NCI-H1105 (cell line): ENCODE results near the gene NTSR1.

Source experiments
- DNase-seq: peaks from one replicate; lab custom pipeline; 2025; lab: John Stamatoyannopoulos, UW

The NTSR1 gene

DNA sequence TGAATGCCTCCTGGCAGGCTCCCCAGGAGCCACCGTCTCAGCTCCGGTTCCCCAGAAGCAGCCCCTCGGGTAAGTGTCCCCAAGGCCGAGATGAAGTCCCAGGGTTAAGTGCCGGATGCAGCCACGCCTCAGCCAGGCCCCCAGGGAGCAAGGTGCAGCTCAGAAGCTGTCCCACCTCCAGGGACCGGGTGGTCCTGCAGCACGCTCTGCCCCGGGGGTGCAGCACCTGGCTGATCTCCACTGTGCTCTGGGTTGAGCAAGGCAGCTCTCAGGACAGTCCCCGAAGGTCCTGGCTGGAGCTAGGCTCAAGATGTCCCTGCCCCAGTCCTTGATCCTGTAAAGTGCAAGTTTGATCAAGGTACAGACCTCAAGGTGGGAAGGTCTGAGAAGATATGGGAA is 15.1 kb upstream of the NTSR1 start:
- DNase-seq = no peak

DNA sequence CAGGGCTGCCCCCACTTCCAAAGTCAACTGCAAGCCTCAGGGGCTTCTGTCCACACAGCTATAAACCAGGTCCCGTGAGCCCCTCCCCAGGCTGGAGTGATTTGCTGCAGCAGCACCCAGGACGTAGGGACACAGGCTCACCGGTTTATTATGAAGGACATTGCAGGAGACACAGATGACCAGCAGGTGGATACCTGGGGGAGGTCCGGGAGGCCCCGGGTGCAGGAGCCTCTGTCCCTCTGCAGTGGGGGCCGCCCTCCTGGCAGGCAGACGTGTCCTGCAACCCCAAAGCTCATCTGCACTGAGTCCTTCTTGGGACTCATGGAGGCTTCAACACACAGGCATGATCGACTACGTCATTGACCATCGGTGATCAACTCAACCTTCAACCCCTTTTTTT is 14.5 kb upstream of the NTSR1 start:
- DNase-seq = no peak

- DNase-seq = peak; percentile 56
These were observed 13.8 kb upstream of the NTSR1 start for GRCh38 chr20:62694868-62695267.

DNA sequence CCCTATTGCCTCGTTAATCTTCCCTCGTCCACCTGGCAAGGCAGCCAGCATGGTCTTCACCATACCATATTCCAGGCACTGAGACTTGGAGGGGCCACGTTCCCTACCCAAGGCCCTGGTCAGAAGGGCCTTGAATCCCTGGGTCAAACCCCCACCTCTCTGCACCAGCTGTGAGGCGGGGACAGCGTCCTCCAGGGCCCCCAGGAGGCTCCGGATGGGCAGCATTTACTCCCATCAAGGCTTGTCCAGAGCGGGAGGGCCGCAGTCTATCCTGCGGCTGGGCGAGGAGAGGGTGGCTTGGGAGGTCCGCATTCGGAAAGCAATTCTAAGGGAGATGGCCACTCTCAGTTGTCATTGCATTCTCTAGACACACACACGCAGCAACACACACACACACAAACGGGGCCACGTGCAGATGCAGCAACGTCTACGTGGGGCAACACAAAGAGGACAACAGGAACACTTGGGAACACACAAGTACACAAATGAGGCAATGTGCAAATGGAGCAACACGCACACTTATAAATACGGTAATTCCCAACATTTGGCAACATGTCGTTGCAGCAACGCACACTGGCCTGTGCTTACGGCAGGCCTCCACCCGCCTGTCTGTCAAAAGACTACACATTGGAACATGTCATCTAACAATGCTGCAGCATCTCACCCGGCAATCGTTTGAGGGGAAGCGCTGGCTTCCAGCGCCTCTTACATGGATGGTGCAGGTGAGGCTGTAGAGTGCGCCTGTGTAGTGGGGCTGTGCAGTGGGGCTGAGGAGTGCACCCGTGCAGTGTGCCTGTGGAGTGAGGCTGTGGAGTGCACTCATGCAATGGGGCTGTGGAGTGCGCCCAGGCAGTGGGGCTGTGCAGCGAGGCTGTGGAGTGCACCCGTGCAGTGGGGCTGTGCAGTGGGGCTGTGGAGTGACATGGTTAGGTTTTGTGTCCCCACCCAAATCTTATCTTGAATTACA is 12.9 kb upstream of the NTSR1 start:
- no peak for DNase-seq

DNA sequence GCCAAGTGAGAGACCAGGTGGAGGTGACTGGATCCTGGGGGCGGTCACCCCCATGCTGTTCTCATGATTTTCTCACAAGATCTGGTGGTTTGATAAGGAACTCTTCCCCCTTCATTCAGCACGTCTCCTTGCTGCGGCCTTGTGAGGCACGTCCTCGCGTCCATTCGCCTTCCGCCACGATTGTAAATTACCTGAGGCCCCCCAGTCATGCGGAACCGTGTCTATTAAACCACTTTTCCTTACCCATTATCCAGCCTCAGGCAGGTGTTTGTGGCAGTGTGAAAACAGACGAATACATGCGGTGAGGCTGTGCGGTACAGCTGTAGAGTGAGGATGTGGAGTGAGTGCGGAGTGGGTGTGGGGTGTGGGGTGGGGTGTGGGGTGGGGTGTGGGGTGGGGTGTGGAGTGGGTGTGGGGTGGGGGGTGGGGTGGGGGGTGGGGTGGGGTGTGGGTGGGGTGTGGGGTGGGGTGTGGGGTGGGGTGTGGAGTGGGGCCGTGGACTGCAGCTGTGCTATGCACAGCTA is 12.1 kb upstream of the NTSR1 start:
- DNase-seq = no peak

- no peak for DNase-seq
These were observed 11.6 kb upstream of the NTSR1 start for GRCh38 chr20:62696989-62697388.

GRCh38 chr20:62697468-62697912 is 11.1 kb upstream of the NTSR1 start:
- DNase-seq = no peak

DNA sequence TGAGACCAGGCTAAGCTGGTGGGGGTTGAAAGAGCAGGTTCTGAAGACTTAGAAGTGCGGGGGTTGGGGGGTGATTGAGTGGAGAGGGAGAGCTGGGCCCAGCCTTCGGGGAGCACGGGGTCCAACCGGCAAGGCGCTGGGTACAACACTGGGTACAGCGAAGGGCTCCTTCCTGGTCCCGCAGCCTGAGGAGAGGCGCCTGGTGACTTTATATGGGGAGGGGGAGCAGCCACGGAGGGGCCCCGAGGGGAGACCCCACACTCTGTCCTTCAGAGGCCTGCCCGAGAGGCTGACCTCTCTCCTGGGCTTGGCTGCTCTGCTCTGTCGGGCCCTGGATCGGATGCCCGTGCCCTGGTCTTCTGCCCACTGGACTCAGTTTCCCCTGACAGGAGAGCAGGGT is 10.4 kb upstream of the NTSR1 start:
- no peak for DNase-seq

GRCh38 chr20:62699296-62699695 is 9.3 kb upstream of the NTSR1 start:
- no peak for DNase-seq

DNA sequence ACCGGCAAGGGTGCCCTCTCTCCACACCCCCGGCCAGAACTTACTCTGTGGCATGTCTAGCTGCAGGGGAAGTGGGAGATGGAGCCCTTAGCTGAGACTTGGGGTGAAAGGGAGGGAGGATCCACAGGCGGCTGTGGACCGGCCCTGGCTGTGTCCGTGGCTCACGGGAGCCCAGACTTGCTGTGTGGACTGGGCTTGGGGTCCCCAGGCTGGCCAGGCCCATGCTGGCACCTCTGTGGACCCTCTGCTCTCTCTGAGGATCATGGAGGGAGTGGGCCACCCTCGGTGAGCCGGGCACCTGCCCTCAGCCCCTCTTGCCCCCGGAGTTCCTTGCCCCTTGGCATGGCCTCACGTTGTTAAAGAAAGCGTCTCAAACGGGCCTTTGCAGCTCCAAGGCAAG is 8.9 kb upstream of the NTSR1 start:
- DNase-seq = no peak

DNA sequence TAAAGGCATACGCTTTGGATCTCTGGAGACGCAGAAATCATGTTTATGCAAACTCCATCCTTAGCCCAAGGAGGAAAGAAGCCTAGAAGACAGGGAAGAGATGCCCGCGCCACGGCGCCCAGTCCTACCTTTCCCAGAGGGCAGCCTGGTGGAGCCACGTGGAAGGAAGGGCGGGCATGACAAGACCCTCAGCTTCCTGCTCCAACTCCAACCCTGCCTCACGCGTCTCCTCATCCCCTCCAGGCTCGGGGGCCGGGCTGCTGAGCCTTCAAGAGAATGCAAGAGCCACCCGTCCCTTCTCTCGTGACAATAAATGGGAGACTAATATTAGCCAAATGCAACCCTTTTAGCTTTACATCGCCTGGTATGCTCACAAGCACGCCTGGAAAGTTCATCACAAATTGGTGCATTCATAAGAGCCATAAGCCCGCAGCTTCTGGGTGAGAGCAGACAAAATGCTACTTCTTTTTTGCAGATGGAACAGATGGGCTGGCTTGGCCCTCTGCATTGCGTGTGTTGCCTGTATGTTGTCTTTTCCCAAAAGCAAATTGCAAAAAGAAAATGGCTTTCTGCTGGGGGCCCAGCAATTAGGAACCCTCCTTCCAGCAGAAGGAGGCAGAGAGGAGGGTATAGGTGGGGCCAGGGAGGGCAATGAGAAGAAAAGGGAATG is 8.2 kb upstream of the NTSR1 start:
- DNase-seq = no peak

DNA sequence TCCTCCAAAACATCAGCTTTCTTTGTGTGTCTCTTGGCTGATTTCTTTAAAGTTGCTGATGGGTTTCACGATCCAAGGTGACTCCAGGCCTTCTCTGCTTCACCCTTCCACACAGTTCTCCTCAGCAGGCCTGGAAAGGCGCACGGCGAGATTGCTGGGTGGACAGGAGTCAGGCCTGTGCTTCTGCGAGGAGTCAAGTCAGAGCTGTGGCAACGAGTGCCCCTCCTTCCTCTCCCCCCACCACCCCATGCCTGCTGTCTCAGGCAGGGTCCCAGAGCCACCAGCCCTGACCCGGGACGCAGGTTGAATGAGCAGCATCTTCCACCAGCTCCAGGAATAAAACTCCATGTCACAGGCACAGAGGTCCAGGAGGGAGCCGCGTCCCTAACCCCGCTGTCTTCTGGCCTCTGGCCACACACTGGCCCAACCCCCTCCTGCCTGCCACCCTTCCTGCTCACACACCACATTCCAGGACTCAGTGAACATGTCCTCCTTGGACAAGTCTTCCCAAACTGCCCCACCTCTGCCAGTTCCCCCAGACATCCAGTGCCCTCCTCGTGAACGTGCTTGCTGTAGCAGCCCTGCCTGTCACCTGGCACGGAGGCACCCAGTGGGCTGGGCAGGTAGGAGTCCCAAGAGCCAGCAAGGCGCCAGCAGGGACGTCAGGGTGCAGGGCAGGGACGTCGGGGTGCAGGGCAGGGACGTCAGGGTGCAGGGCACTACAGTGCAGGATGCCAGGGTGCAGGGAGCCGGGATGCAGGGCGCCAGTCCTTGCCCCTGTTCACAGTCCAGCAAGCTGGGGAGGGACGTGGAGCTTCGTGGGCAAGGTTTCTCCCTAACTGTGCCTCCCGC is 7.2 kb upstream of the NTSR1 start:
- DNase-seq = no peak

DNA sequence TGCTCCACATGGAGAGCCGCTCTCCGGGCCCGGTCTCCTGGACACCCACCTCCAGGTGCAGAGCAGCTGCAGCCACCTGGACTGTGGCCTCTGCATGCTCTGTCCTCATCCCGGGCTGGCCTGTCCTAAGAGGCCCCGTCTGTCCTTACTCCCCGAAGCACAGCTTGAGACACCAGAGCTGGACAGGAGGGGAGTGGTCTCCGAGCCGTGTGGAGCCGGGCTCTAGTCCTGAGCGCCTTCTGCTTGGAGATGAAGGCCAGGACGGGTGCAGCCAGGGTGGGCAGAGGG is 6.7 kb upstream of the NTSR1 start:
- DNase-seq = no peak

- no peak for DNase-seq
These were observed 5.5 kb upstream of the NTSR1 start for GRCh38 chr20:62702895-62703852.

DNA sequence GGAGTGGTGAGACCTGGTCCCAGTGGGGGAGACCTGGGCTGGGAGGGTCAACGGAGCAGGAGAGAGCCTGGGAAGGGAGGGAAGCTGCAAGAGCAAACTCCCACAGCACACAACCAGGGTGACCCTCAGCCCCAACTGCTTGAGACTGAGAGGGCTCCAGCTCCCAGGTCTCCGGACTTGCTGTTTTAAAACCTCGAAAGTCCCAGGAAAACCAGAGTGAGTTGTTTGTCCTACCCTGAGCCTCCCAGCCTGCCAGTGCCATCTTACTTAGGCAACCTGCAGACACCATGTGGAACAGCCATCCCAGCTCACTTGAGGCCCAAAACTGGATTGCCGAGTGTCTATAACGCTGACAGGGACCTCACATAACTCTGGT is 4.8 kb upstream of the NTSR1 start:
- DNase-seq = no peak

DNA sequence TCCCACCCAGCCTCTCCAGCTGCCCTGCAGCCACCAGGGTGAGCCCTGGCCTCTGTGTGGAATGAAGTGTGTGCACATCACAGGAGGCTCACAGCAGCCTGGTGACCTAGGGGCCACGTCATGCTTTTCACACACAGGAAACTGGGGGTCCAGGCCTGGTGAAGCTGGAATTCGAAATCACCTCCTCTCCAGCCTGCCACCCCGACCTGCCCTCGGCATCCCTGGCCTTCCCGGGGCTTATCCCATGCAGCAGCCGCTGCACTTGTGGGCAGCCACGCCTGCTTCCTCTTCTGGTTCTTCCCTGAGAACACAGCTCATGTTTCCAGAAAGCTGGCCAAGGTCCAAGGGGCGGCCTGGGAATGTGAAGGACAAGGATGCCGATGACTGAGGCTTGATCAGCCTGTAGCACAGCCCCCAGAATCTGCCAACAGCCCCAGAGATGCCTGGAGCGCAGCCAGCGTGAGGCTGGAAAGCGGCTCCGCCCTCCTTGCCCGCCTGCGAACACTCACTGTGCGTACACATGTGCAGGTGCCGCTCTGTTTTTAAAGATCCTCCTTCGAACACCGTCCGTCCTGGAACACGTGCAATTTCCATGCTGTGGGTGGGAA is 4.2 kb upstream of the NTSR1 start:
- peak; percentile 99 for DNase-seq

GRCh38 chr20:62705627-62706026 is 3.0 kb upstream of the NTSR1 start:
- DNase-seq = no peak

- no peak for DNase-seq
These were observed 2.3 kb upstream of the NTSR1 start for GRCh38 chr20:62706344-62706743.

- no peak for DNase-seq
These were observed 1.8 kb upstream of the NTSR1 start for GRCh38 chr20:62706857-62707256.

DNA sequence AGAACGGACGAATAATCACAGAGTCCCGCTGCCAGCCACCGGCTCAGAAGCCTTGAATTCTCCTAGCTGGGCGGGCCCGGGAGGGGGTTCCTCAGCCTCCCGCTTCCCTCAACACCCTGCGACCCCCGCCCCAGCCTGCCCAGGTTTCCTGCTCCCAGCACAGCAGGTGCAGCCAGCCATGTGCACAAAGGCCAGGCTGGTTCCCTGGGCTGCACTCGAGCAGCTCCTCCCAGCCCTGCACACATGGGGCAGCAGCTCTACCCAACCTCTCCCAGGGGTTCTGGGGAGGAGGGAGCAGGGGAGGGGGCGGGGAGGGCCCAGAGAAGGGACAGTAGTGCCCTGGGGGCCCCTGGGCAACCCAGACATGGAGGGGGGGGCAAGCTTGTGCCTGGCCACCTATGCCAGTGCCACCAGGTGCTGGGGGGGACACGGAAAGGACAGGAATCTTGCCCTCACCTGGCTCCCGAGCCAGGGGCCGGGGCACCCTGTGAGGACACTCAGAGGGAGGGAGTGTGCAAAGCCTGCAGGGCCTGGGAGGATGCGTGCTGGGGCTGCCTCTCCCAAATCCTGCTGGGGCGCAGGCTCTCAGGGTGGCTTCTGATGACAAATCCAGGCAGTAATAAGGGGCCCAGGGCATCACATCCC is 1.2 kb upstream of the NTSR1 start:
- no peak for DNase-seq
